Erythroblast (primary cell): Measurements from ENCODE around the gene PLS1.
A peak's percentile ranks its signal among the peaks of the same experiment; 100 is the strongest.
"Not testable (repeated sequence)": the region's sequence is repeated elsewhere in the genome, so short reads cannot be mapped to it uniquely, and the experiment has no call there.

Experiments used
- DNase-seq, 2 experiments: peaks; one replicate each; lab custom pipeline; 2025; lab: John Stamatoyannopoulos, UW
- GATA1 ChIP-seq: IDR thresholded peaks from 2 replicates; pipeline ENCODE4 v1.6.1; 2011; ENCODE audit warnings: low read depth, mild to moderate bottlenecking, control low read depth, low read length, moderate library complexity
- POLR2A ChIP-seq: IDR thresholded peaks from 2 replicates; pipeline ENCODE4 v1.6.1; 2011; ENCODE audit warnings: mild to moderate bottlenecking, low read length

The PLS1 gene

GRCh38 chr3:142580061-142580423 lies 16.2 kb upstream of the PLS1 start:
- no peak for TF ChIP-seq POLR2A
- TF ChIP-seq GATA1, result no peak
- DNase-seq, result no peak

GRCh38 chr3:142581070-142581469 lies 15.1 kb upstream of the PLS1 start:
- not testable (repeated sequence) for DNase-seq

- DNase-seq, result peak; percentile 66 to 76
- TF ChIP-seq POLR2A, result no peak
- TF ChIP-seq GATA1, result no peak
Observed at GRCh38 chr3:142586803-142587406, 9.3 kb upstream of the PLS1 start.

GRCh38 chr3:142588703-142589102 lies 7.5 kb upstream of the PLS1 start:
- no peak for DNase-seq
- TF ChIP-seq POLR2A (no peak), GATA1 (no peak)

DNA sequence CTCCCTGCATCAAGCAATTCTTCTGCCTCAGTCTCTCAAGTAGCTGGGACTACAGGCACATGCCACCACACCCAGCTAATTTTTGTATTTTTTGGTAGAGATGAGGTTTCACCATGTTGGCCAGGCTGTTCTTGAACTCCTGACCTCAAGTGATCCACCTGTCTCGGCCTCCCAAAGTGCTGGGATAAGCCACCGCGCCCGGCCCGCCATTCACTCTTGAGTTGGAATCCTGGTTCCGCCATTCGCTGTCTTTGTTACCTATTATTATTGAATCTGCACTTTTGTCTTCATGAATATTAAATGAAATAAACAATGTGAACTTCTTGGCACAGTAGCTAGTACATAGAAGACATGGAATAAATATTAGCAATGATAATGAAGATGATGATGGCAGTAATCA lies 3.9 kb upstream of the PLS1 start:
- DNase-seq, result not testable (repeated sequence)

- TF ChIP-seq GATA1 (no peak), POLR2A (no peak)
Observed at GRCh38 chr3:142595141-142595540, 1.1 kb upstream of the PLS1 start.

GRCh38 chr3:142595581-142595950 lies 627 bp upstream of the PLS1 start:
- no peak for TF ChIP-seq GATA1
- TF ChIP-seq POLR2A, result no peak
- DNase-seq, result peak in 1 of 2 experiments; percentile 29

More at GRCh38 chr3:142595141-142595540, 1.1 kb upstream of the PLS1 start:
- DNase-seq, result peak in 1 of 2 experiments; percentile 7

GRCh38 chr3:142596726-142597088 lies 514 bp downstream of the PLS1 start:
- peak in 1 of 2 experiments; percentile 51 for DNase-seq
- no peak for TF ChIP-seq POLR2A
- TF ChIP-seq GATA1, result no peak

- peak in 1 of 2 experiments; percentile 16 for DNase-seq
- TF ChIP-seq GATA1 (no peak), POLR2A (no peak)
Observed at GRCh38 chr3:142597906-142598305, 1.7 kb downstream of the PLS1 start.

DNA sequence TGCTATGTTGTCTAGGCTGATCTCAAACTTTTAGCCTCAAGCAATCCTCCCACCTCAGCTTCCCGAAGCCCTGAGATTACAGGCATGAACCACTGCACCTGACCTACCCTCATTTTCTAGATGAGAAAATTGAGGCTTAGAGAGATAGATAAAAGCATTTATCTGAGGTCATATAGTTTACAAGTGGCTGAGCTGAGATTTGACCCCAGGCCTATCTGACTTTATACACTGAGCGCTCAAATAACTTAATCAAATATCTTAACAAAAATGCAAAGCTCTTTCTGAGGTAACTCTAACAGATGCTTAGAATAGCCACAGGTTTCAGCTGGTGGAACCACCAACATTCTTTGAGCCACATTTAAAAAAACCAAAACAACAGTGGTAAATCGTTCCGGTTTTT lies 5.5 kb downstream of the PLS1 start:
- TF ChIP-seq GATA1 (no peak), POLR2A (no peak)
- no peak for DNase-seq

DNA sequence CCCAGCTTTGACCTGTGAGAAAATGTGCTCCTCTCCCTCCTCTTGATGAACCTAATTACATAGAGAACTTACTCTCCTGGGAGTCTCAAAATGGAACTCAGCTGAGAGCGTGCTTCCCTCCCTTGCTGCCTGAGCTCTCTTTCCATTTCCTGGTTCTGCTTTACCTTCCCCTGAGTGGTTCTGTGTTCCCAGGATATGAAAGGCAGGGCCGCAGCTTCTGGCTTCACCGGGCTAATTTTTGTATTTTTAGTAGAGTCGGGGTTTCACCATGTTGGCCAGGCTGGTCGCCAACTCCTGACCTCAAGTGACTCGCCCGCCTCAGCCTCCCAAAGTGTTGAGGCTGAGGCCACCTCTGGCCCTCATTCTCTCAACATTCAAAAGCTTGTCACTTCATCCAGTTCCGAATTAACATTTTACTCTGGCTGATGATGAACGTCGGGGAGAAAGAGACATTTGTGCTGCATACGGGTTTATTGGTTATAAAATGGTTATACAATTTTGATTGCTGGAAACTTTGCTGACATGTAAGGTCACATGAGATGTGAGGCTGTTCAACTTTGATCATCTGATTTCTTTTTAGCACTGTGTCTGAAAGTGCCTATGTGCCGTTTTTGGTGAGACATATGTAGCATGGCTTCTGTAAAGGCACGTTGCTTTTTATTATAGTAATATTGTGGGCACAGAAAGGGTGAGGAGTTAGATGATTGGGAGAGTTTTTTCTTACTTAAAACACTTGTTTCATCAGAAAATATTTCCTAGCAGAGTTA lies 6.6 kb downstream of the PLS1 start:
- TF ChIP-seq POLR2A, result no peak
- TF ChIP-seq GATA1, result no peak
- no peak for DNase-seq

DNA sequence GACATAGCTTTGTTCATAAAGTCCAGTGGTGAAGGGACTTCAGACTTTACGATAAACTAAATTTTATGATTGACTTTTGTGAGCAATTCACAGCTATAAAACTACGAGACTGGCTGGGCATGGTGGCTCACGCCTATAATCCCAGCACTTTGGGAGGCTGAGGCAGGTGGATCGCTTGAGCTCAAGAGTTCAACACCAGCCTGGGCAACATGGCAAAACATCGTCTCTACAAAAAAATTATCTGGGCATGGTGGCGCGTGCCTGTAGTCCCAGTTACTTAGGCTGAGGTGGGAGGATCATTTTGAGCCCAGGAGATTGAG lies 7.2 kb downstream of the PLS1 start:
- DNase-seq, result not testable (repeated sequence)

DNA sequence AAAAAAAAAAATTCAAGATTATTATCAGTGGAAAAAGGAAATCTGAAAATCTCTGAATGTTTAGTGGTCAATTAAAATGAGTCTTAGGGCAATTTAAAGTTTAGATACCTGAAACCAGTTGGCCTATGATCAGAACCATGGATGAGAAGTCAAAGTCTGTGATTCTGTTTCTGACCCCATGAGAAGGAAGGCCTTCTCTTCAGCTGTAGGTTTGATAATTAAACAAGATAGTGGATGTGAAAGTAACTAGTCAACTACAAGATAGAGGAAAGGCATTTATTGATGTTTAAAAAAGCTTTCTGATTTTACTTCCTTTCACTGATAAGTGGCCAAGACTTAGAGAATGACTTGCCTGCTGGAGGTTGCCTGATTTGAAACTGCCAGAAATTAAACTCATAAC lies 8.7 kb downstream of the PLS1 start:
- DNase-seq, result no peak
- no peak for TF ChIP-seq POLR2A
- TF ChIP-seq GATA1, result no peak

DNA sequence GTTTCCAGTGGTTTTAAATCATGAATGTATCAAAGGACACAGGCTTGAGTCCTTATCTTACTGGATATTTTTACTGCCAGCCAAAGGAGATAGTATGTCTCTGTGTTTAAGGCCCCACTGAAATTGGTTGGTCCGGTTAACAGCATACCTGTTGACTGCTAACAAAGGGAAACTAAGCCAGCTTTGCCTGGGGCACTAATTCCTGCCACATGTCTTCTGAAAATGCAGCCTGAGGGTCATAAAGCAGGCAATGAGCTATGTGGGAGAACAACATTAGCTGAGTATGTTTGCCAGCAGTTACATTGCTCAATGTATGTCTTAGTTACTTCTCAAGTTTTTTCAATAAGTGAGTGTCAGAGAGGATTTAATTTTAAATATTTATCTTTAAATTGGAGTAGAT lies 12.4 kb downstream of the PLS1 start:
- no peak for DNase-seq
- TF ChIP-seq GATA1, result no peak
- TF ChIP-seq POLR2A, result no peak

DNA sequence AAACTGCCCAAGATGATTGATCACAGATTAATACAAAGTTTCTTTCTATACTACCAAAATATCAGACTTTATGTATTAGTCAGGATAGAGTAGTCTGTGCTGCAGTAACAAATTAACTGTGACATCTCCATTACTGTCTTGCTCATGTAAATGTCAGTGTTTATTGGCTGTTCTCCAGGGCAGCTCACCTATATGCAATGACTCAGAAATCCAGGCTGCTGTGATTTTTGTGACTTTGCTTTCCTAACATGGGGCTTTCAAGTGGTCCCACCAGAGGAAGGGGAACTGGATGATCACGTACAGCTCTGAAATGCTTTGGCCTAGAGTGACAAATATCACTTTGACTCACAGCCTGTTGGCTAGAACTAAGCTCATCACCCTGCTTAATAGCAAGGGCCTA lies 12.9 kb downstream of the PLS1 start:
- no peak for TF ChIP-seq GATA1
- TF ChIP-seq POLR2A, result no peak
- DNase-seq, result no peak
